K562 (cell line): Measurements from ENCODE around the gene MCM9. TPM values are rescaled to one million over a fixed set of nuclear protein-coding genes. Genes with fewer than 3 reads are reported as not detected.
A peak's percentile ranks its signal among the peaks of the same experiment; 100 is the strongest.

ENCODE experiments used
- ATAC-seq: fragments of 200-7000 bp; cut with Tn5 transposase; 3 replicates; pipeline ENCODE4 v1.9.1; 2020; ENCODE audit warnings: moderate library complexity
- BruUV-seq: library from RNA; stranded (reverse); fragments of 400-500 nt; replicated peaks from 2 replicates; lab custom pipeline; 2021; lab: Mats Ljungman, UMichigan
- CTCF ChIA-PET: fragments of 300-600 bp; formaldehyde crosslinking; extraction: SDS; loops from one replicate; lab custom pipeline; 2021; ENCODE audit warnings: low intra/inter-chr PET ratio; lab: Yijun Ruan, JAX
- POLR2A ChIA-PET: fragments of 300-600, 350-650 bp; sonication (Branson Sonifier 250); formaldehyde crosslinking; extraction: SDS; loops from one replicate; lab custom pipeline; 2021; ENCODE audit warnings: antibody characterized with exemption, inconsistent platforms; lab: Yijun Ruan, JAX
- DNase-seq, 4 experiments: peaks; one replicate each; pipeline versions ENCODE4 v3.0.0 to v3.0.0-alpha.2; 2011 to 2018; ENCODE audit warnings: low spot score in 3 of 4, mixed read lengths in 3 of 4; ENCODE audit errors: extremely low read depth in 1 of 4
- FAIRE-seq: peaks from 2 replicates; lab custom pipeline; 2011; peaks lifted over from hg19 to GRCh38; lab: Jason Lieb, UNC
- H2AFZ ChIP-seq: 2 replicates; pipeline ENCODE4 v1.6.0; 2011; ENCODE audit warnings: low read depth, low read length, control low read depth, inconsistent platforms
- H3K27ac ChIP-seq: fragments of 200-600 bp; 3 replicates; pipeline ENCODE4 v1.8.0; 2011; ENCODE audit warnings: low read depth, mild to moderate bottlenecking, control low read depth, inconsistent platforms, low read length, moderate library complexity, mixed read lengths; ENCODE audit errors: extremely low read depth
- H3K27me3 ChIP-seq, 2 experiments: fragments of 300-600 bp in 1 of 2; 2 replicates in 1 of 2; 3 replicates in 1 of 2; pipeline versions ENCODE4 v1.6.0 to v1.8.0; 2011; ENCODE audit warnings: inconsistent platforms in 2 of 2, low read length in 2 of 2, mild to moderate bottlenecking in 1 of 2, mixed read lengths in 1 of 2, moderate library complexity in 1 of 2; ENCODE audit not compliant: control insufficient read depth in 2 of 2, insufficient read depth in 2 of 2
- H3K36me3 ChIP-seq: fragments of 300-600 bp; 3 replicates; pipeline ENCODE4 v1.8.0; 2011; ENCODE audit warnings: mild to moderate bottlenecking, low read length, inconsistent platforms; ENCODE audit not compliant: control insufficient read depth, insufficient read depth
- H3K4me1 ChIP-seq, 2 experiments: fragments of 200-600 bp in 1 of 2; replicated peaks in 1 of 2; 2 replicates in 1 of 2; 3 replicates in 1 of 2; pipeline versions ENCODE4 v1.5.1 to v1.8.0; 2011; ENCODE audit warnings: inconsistent platforms in 2 of 2, low read length in 2 of 2, mild to moderate bottlenecking in 1 of 2, mixed read lengths in 1 of 2, moderate library complexity in 1 of 2; ENCODE audit not compliant: control insufficient read depth in 2 of 2, insufficient read depth in 2 of 2
- H3K4me2 ChIP-seq: 2 replicates; pipeline ENCODE4 v1.6.1; 2011; ENCODE audit warnings: low read length, control low read depth, inconsistent platforms, mixed read lengths; ENCODE audit not compliant: insufficient read depth
- H3K4me3 ChIP-seq: fragments of 200-600 bp; sonication (generic), shearing (Covaris generic); 2 replicates; pipeline ENCODE4 v1.5.1; 2016; ENCODE audit warnings: control low read depth, inconsistent platforms
- H3K79me2 ChIP-seq: fragments of 200-600 bp; 3 replicates; pipeline ENCODE4 v1.8.0; 2011; ENCODE audit warnings: low read length, inconsistent platforms; ENCODE audit not compliant: control insufficient read depth, insufficient read depth
- H3K9ac ChIP-seq, 2 experiments: 2 replicates each; pipeline versions ENCODE4 v1.6.0 to v1.6.1; 2011; ENCODE audit warnings: low read depth in 2 of 2, low read length in 2 of 2, control low read depth in 1 of 2, inconsistent platforms in 1 of 2, mild to moderate bottlenecking in 1 of 2, mixed read lengths in 1 of 2; ENCODE audit not compliant: insufficient read depth in 1 of 2
- H3K9me1 ChIP-seq: one replicate; pipeline ENCODE4 v1.6.0; 2011; ENCODE audit warnings: inconsistent platforms, mild to moderate bottlenecking, low read length, moderate library complexity; ENCODE audit not compliant: control insufficient read depth, insufficient read depth
- H3K9me3 ChIP-seq: replicated peaks from 2 replicates; pipeline ENCODE4 v1.5.1; 2011; ENCODE audit warnings: low read depth, low read length, inconsistent platforms; ENCODE audit not compliant: control insufficient read depth, insufficient read depth
- H4K20me1 ChIP-seq: replicated peaks from 2 replicates; pipeline ENCODE4 v1.6.1; 2011; ENCODE audit warnings: low read length, inconsistent platforms, mixed read lengths; ENCODE audit not compliant: control insufficient read depth, insufficient read depth
- CHD2 ChIP-seq: IDR thresholded peaks from 2 replicates; pipeline ENCODE4 v1.6.1; 2011; ENCODE audit warnings: low read depth, low read length
- HDGF ChIP-seq: fragments of 450-650 bp; IDR thresholded peaks from 2 replicates; pipeline ENCODE4 v1.6.1; 2016
- KLF1 ChIP-seq: fragments of 450-650 bp; IDR thresholded peaks from 2 replicates; pipeline ENCODE4 v1.6.1; 2016; ENCODE audit warnings: missing genetic modification characterization, missing compliant biosample characterization
- MYNN ChIP-seq, 2 experiments: sonication (generic); formaldehyde crosslinking in 1 of 2; IDR thresholded peaks; 2 replicates each; pipeline versions ENCODE4 v1.5.0 to v1.6.1; 2016 to 2020; ENCODE audit warnings: antibody characterized with exemption in 1 of 2, missing genetic modification reagents in 1 of 2
- NFE2 ChIP-seq: IDR thresholded peaks from 2 replicates; pipeline ENCODE4 v1.6.1; 2014; ENCODE audit warnings: antibody characterized with exemption, low read depth
- POLR3G ChIP-seq: IDR thresholded peaks from 2 replicates; pipeline ENCODE4 v1.6.1; 2011; ENCODE audit not compliant: insufficient read length, insufficient replicate concordance; ENCODE audit errors: extremely low read depth
- PPARD ChIP-seq: fragments of 250-450 bp; sonication (Bioruptor Pico); IDR thresholded peaks from 2 replicates; pipeline ENCODE4 v1.8.0; 2022; ENCODE audit warnings: inconsistent platforms, mild to moderate bottlenecking, moderate library complexity
- TGIF2 ChIP-seq: sonication (generic); formaldehyde crosslinking; IDR thresholded peaks from 2 replicates; pipeline ENCODE4 v1.8.1; 2022; ENCODE audit warnings: mild to moderate bottlenecking, missing genetic modification reagents, moderate library complexity
- ZNF175 ChIP-seq: fragments of 200-800 bp; sonication (Bioruptor generic); IDR thresholded peaks from 2 replicates; pipeline ENCODE4 v1.6.1; 2016; ENCODE audit warnings: low read depth, mild to moderate bottlenecking, missing genetic modification characterization, missing compliant biosample characterization
- ZNF239 ChIP-seq: fragments of 250-450 bp; sonication (Bioruptor Pico); IDR thresholded peaks from 2 replicates; pipeline ENCODE4 v1.4.0; 2020; ENCODE audit warnings: mild to moderate bottlenecking
- ZNF311 ChIP-seq: fragments of 250-450 bp; sonication (Bioruptor Pico); IDR thresholded peaks from 2 replicates; pipeline ENCODE4 v1.4.0; 2020; ENCODE audit warnings: mild to moderate bottlenecking, moderate library complexity
- WGBS: fragments of 100-300 bp; shearing (Covaris generic); methylation state at CpG from one replicate; pipeline ENCODE4 v1.1.6; 2016; ENCODE audit warnings: low coverage, mixed read lengths; ENCODE audit not compliant: insufficient coverage; ENCODE audit errors: missing lambda C conversion rate; 5-methylcytosine and 5-hydroxymethylcytosine counted together
- in situ Hi-C: fragments of 300-500 bp; cut with MboI; formaldehyde crosslinking; loops from 4 replicates; pipeline ENCODE4 v1.15.0; 2018; ENCODE audit warnings: inconsistent platforms, mixed read lengths
- intact Hi-C: fragments of 100-400 bp; cut with micrococcal nuclease; formaldehyde crosslinking; loops from 2 replicates; pipeline ENCODE4 v1.14.2; 2022
- polyA plus RNA-seq, 8 experiments: library from polyadenylated mRNA; depleted of rRNA in 4 of 8; stranded (reverse) in 5 of 8; unstranded in 3 of 8; fragments of >200 nt; fragmentation: Nextera tagmentation in 2 of 8; fragmentation: Illumina TruSeq in 1 of 8; extraction: Ambion mirVana in 2 of 8; extraction: Trizol in 1 of 8; gene quantifications; 2 replicates each; pipeline versions ENCODE4 v1.2.1 to v1.2.3, GENCODE V29; 2011 to 2014; ENCODE audit warnings: inconsistent platforms in 1 of 8, missing spikeins in 1 of 8
- total RNA-seq, 7 experiments: library from RNA; depleted of rRNA in 6 of 7; stranded (reverse); fragments of >200 nt in 6 of 7; fragmentation: Illumina TruSeq in 2 of 7; extraction: Trizol in 2 of 7; gene quantifications; 2 replicates each; pipeline versions ENCODE4 v1.2.1 to v1.2.3, GENCODE V29; 2011 to 2021; ENCODE audit warnings: low replicate concordance in 1 of 7
- TF ChIP-seq, protein P1 (sequence below): IDR thresholded peaks from 2 replicates; pipeline ENCODE4 v1.6.1; 2011; ENCODE audit not compliant: insufficient read length; ENCODE audit errors: extremely low read depth
- TF ChIP-seq, protein P2 (sequence below): fragments of 450-650 bp; IDR thresholded peaks from 2 replicates; pipeline ENCODE4 v1.6.1; 2016; ENCODE audit warnings: antibody characterized with exemption
- TF ChIP-seq, protein P3 (sequence below): fragments of 200-800 bp; sonication (Bioruptor generic); IDR thresholded peaks from 2 replicates; pipeline ENCODE4 v1.6.1; 2017; ENCODE audit warnings: missing genetic modification characterization, missing compliant biosample characterization
- TF ChIP-seq, protein P4 (sequence below): fragments of 250-450 bp; sonication (Bioruptor Pico); IDR thresholded peaks from 2 replicates; pipeline ENCODE4 v1.4.0; 2020
- TF ChIP-seq, protein P5 (sequence below): fragments of 450-650 bp; IDR thresholded peaks from 2 replicates; pipeline ENCODE4 v1.6.1; 2016; ENCODE audit warnings: missing biosample characterization, missing genetic modification characterization

Gene MCM9
- total and polyA plus RNA-seq, 9 of the 15 experiments (the other 6 are each of a cell fraction or from before 2014, with no cell fraction given), result 4.8 to 16.7 (median 11.6) TPM

DNA sequence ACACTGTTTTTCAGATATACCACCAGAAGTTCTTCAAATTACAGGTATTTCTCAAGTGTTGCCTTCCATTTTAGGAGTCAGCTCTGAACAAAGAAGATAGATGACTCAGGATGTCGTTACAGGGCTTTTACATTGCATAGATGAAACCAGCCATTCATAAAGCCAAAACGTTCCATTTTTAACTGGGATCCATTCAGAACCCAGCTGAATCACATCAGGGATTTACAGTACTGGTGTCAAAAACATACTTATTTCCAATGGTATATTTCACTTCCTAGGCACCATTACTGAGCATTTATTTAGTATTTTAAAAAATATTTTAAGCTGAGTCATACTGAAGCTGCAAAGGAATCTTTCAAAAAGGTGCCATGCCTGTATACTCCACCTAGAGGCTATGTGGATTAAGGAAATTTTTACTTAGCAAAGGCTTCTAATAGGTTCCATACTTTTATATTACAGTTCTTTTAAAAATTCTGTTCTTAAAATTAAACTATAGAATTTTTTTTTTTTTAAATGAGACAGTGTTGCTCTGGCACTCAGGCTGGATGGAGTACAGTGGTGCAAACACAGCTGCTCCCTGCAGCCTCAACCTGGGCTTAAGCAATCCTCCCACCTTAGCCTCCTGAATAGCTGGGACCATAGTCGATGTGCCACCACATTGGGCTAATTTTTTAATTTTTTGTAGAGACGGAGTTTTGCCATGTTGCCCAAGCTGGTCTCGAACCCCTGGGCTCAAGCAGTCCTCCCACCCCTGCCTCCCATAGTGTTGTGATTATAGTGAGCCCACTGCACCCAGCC is 38.4 kb downstream of the MCM9 start:
- BruUV-seq, result no TSS peak
- in situ Hi-C loops, result no loop called here
- 12% methylated on average over 5 of the region's 5 CpGs for WGBS
- peak; percentile 17 for ATAC-seq
- ChIA-PET POLR2A (interaction anchor here (0.6 to 4.0 kb wide), 11 partner anchors 8 to 979 kb away, joined by 3 to 14 read pairs (median 5); partner anchors contain the start of gene MCM9), CTCF (no interaction called here)
- H3K27ac ChIP-seq, result peak overlapping the region; percentile 93
- intact Hi-C loops, result loop anchor here (10.0 kb wide), 1 partner anchor 242 kb away; the partner anchor contains the start of gene CEP85L
- H3K4me2 ChIP-seq, result peak overlapping the region; percentile 78
- peaks cover 20 to 41% of the 10 kb centered on the region in 2 experiments for H3K4me1 ChIP-seq
- peak overlapping the region; percentile 88 for H2AFZ ChIP-seq
- H3K79me2 ChIP-seq, result peaks cover 97% of the 10 kb centered on the region
- H3K27me3 ChIP-seq, result no peaks in the 10 kb centered on the region
- FAIRE-seq, result peak; percentile 79
- peaks cover 43% of the 10 kb centered on the region for H3K36me3 ChIP-seq
- H3K4me3 ChIP-seq, result peak overlapping the region; percentile 72
- DNase-seq, result peak; percentile 35 to 74 (median 46)
- H3K9me3 ChIP-seq, result no peaks in the 10 kb centered on the region
- H4K20me1 ChIP-seq, result no peaks in the 10 kb centered on the region
- H3K9ac ChIP-seq, result peak overlapping the region; percentile 86 to 95; a peak in 3 of 4 replicates
- H3K9me1 ChIP-seq, result no peaks in the 10 kb centered on the region
- TF ChIP-seq KLF1 (tag) (no peak), PPARD (CRISPR knock-in tag) (no peak), ZNF311 (CRISPR knock-in tag) (no peak), ZNF239 (CRISPR knock-in tag) (0 out of 2 replicates have a peak, but pooled peaks have one; percentile 9), MYNN (IDR thresholded peaks at IDR 0.05) (peak; percentile 76; the same call in 1 of the 2 replicates), MYNN (CRISPR knock-in tag; IDR thresholded peaks at IDR 0.05) (no peak), NFE2 (peak; percentile 94), HDGF (no peak), ZNF175 (CRISPR knock-in tag) (0 out of 2 replicates have a peak, but pooled peaks have one; percentile 22), TGIF2 (CRISPR knock-in tag) (no peak), POLR3G (no peak), CHD2 (no peak)
- TF ChIP-seq, protein P1, sequence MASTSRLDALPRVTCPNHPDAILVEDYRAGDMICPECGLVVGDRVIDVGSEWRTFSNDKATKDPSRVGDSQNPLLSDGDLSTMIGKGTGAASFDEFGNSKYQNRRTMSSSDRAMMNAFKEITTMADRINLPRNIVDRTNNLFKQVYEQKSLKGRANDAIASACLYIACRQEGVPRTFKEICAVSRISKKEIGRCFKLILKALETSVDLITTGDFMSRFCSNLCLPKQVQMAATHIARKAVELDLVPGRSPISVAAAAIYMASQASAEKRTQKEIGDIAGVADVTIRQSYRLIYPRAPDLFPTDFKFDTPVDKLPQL, result no peak
- TF ChIP-seq, protein P2, sequence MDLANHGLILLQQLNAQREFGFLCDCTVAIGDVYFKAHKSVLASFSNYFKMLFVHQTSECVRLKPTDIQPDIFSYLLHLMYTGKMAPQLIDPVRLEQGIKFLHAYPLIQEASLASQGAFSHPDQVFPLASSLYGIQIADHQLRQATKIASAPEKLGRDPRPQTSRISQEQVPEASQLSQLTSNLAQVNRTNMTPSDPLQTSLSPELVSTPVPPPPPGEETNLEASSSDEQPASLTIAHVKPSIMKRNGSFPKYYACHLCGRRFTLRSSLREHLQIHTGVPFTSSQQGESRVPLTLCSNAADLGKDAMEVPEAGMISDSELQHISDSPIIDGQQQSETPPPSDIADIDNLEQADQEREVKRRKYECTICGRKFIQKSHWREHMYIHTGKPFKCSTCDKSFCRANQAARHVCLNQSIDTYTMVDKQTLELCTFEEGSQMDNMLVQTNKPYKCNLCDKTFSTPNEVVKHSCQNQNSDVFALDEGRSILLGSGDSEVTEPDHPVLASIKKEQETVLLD, result no peak
- TF ChIP-seq, protein P3, sequence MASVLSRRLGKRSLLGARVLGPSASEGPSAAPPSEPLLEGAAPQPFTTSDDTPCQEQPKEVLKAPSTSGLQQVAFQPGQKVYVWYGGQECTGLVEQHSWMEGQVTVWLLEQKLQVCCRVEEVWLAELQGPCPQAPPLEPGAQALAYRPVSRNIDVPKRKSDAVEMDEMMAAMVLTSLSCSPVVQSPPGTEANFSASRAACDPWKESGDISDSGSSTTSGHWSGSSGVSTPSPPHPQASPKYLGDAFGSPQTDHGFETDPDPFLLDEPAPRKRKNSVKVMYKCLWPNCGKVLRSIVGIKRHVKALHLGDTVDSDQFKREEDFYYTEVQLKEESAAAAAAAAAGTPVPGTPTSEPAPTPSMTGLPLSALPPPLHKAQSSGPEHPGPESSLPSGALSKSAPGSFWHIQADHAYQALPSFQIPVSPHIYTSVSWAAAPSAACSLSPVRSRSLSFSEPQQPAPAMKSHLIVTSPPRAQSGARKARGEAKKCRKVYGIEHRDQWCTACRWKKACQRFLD (CRISPR knock-in tag), result no peak
- TF ChIP-seq, protein P4, sequence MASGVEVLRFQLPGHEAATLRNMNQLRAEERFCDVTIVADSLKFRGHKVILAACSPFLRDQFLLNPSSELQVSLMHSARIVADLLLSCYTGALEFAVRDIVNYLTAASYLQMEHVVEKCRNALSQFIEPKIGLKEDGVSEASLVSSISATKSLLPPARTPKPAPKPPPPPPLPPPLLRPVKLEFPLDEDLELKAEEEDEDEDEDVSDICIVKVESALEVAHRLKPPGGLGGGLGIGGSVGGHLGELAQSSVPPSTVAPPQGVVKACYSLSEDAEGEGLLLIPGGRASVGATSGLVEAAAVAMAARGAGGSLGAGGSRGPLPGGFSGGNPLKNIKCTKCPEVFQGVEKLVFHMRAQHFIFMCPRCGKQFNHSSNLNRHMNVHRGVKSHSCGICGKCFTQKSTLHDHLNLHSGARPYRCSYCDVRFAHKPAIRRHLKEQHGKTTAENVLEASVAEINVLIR (CRISPR knock-in tag), result no peak
- TF ChIP-seq, protein P5, sequence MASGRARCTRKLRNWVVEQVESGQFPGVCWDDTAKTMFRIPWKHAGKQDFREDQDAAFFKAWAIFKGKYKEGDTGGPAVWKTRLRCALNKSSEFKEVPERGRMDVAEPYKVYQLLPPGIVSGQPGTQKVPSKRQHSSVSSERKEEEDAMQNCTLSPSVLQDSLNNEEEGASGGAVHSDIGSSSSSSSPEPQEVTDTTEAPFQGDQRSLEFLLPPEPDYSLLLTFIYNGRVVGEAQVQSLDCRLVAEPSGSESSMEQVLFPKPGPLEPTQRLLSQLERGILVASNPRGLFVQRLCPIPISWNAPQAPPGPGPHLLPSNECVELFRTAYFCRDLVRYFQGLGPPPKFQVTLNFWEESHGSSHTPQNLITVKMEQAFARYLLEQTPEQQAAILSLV, result no peak
